CD4-positive, CD25-positive, alpha-beta regulatory T cell (primary cell): Measurements from ENCODE around the gene TCOF1. TPM values are rescaled to one million over a fixed set of nuclear protein-coding genes. Genes with fewer than 3 reads are reported as not detected.

Experiments used
- ATAC-seq, 2 donors: fragments of 150-1000 bp; cut with Tn5 transposase; one replicate each; pipeline ENCODE4 v1.10.0; 2021; ENCODE audit warnings: low read depth in 2 of 2, moderate number of reproducible peaks in 2 of 2, moderate library complexity in 1 of 2
- DNase-seq, 3 donors: peaks; one replicate each; pipeline versions ENCODE4 v3.0.0 to v3.0.0-alpha.2; 2012 to 2022; ENCODE audit warnings: mixed read lengths in 1 of 3
- H3K27ac ChIP-seq: one replicate; pipeline ENCODE4 v1.7.0; 2013; ENCODE audit warnings: mild to moderate bottlenecking, low read length; ENCODE audit not compliant: insufficient read depth, poor library complexity, severe bottlenecking
- H3K27me3 ChIP-seq: one replicate; pipeline ENCODE4 v1.7.0; 2013; ENCODE audit warnings: low read length; ENCODE audit not compliant: control insufficient read depth, insufficient read depth
- H3K36me3 ChIP-seq: one replicate; pipeline ENCODE4 v1.7.0; 2013; ENCODE audit warnings: mild to moderate bottlenecking, low read length, moderate library complexity; ENCODE audit not compliant: control insufficient read depth, insufficient read depth
- H3K4me1 ChIP-seq: 2 replicates; pipeline ENCODE4 v1.7.0; 2013; ENCODE audit warnings: mild to moderate bottlenecking, low read length; ENCODE audit not compliant: insufficient read depth, control insufficient read depth, poor library complexity, severe bottlenecking
- H3K4me3 ChIP-seq: one replicate; pipeline ENCODE4 v1.7.0; 2013; ENCODE audit warnings: low read depth, mild to moderate bottlenecking, low read length, moderate library complexity
- H3K9me3 ChIP-seq, 2 experiments: 1 replicate in 1 of 2; 2 replicates in 1 of 2; pipeline ENCODE4 v1.7.0; 2013; ENCODE audit warnings: low read length in 2 of 2, mild to moderate bottlenecking in 1 of 2, moderate library complexity in 1 of 2; ENCODE audit not compliant: control insufficient read depth in 2 of 2
- H3K27ac Mint-ChIP-seq, 3 donors: one replicate each; pipeline ENCODE4 v1.8.0; 2020 to 2022; ENCODE audit warnings: mild to moderate bottlenecking in 3 of 3, mixed read lengths in 3 of 3, moderate library complexity in 2 of 3
- H3K27me3 Mint-ChIP-seq: one replicate; pipeline ENCODE4 v1.8.0; 2022; ENCODE audit warnings: mild to moderate bottlenecking, mixed read lengths
- H3K36me3 Mint-ChIP-seq: one replicate; pipeline ENCODE4 v1.8.0; 2020; ENCODE audit warnings: mixed read lengths
- H3K4me1 Mint-ChIP-seq, 4 donors: one replicate each; pipeline ENCODE4 v1.8.0; 2020 to 2022; ENCODE audit warnings: mixed read lengths in 4 of 4, mild to moderate bottlenecking in 1 of 4
- H3K4me3 Mint-ChIP-seq, 4 donors: one replicate each; pipeline ENCODE4 v1.8.0; 2020 to 2022; ENCODE audit warnings: mild to moderate bottlenecking in 4 of 4, mixed read lengths in 4 of 4, moderate library complexity in 3 of 4
- H3K9me3 Mint-ChIP-seq, 7 donors: one replicate each; pipeline ENCODE4 v1.8.0; 2020 to 2022; ENCODE audit warnings: mixed read lengths in 7 of 7, mild to moderate bottlenecking in 3 of 7, moderate library complexity in 2 of 7
- polyA plus RNA-seq, 4 donors: library from polyadenylated mRNA; unstranded; fragments of 300-500 nt; fragmentation: Illumina TruSeq; gene quantifications; one replicate each; pipeline ENCODE4 v1.2.3, GENCODE V29; 2021
- total RNA-seq: library from RNA; stranded (reverse); gene quantifications from one replicate; pipeline ENCODE4 v1.2.3, GENCODE V29; 2022

Gene TCOF1, protein sequence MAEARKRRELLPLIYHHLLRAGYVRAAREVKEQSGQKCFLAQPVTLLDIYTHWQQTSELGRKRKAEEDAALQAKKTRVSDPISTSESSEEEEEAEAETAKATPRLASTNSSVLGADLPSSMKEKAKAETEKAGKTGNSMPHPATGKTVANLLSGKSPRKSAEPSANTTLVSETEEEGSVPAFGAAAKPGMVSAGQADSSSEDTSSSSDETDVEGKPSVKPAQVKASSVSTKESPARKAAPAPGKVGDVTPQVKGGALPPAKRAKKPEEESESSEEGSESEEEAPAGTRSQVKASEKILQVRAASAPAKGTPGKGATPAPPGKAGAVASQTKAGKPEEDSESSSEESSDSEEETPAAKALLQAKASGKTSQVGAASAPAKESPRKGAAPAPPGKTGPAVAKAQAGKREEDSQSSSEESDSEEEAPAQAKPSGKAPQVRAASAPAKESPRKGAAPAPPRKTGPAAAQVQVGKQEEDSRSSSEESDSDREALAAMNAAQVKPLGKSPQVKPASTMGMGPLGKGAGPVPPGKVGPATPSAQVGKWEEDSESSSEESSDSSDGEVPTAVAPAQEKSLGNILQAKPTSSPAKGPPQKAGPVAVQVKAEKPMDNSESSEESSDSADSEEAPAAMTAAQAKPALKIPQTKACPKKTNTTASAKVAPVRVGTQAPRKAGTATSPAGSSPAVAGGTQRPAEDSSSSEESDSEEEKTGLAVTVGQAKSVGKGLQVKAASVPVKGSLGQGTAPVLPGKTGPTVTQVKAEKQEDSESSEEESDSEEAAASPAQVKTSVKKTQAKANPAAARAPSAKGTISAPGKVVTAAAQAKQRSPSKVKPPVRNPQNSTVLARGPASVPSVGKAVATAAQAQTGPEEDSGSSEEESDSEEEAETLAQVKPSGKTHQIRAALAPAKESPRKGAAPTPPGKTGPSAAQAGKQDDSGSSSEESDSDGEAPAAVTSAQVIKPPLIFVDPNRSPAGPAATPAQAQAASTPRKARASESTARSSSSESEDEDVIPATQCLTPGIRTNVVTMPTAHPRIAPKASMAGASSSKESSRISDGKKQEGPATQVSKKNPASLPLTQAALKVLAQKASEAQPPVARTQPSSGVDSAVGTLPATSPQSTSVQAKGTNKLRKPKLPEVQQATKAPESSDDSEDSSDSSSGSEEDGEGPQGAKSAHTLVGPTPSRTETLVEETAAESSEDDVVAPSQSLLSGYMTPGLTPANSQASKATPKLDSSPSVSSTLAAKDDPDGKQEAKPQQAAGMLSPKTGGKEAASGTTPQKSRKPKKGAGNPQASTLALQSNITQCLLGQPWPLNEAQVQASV (N-terminal part only)
- total RNA-seq = 58.3 TPM
- 1 to 10 TPM; 2.7 to 5.6 (median 3.4) TPM for polyA plus RNA-seq

DNA sequence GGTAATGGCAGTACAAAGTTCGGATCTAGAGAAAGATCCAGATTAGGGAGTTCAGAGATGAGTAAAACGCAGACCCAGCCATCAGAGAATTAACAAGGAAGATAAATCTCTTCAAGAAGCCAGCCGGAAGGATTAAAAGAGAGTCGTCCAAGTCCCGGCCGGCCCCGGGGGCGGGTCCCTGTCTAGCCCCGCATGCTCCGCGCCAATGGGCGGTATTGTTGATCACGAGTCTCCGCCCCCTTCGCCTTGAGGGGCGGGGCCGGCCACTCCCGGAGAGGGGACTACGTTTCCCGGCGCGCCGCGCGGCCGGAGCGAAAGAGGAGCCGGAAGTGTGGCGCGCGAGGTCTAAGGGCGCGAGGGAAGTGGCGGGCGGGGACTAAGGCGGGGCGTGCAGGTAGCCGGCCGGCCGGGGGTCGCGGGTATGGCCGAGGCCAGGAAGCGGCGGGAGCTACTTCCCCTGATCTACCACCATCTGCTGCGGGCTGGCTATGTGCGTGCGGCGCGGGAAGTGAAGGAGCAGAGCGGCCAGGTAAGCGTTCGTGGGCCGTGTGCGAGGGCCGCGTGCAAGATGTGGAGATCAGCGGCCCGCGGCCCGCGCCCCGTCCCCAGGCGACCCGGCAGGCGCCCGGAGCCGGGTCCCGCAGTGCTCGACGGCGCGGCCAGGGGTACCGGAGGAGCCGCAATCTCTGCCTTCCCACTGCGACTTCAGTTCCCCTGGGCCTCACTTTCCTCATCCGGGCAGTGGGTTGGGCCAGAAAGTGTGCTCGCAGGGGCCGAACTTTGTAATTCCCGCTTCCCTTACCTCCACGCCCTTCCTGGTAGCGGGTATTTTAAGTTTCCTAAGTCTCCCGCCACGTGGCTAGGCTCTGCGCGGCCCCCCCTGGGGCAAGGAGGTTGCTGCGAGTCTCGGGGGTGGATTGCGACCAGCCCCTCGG lies at the start of gene TCOF1:
Gene TCOF1, plus strand, starts transcription at position 372 of the 935 bp plus-strand sequence. Its CDS starts 50 bp downstream, at position 422.
- H3K27me3 ChIP-seq = no peaks in the 10 kb centered on the region
- H3K9me3 ChIP-seq = no peaks in the 10 kb centered on the region
- peak within 1 kb of the TSS; percentile 82 to 94 (median 90) for H3K4me3 Mint-ChIP-seq
- H3K36me3 ChIP-seq = peaks cover 21% of the 10 kb centered on the region
- H3K4me1 Mint-ChIP-seq = peaks cover 11 to 47% (median 28%) of the 10 kb centered on the region in 4 donors
- H3K27ac ChIP-seq = peak within 1 kb of the TSS; percentile 73
- DNase-seq (peak; percentile 95 to 98 (median 97)), ATAC-seq (peak; percentile 98 to 99)
- H3K9me3 Mint-ChIP-seq = no peaks in the 10 kb centered on the region
- peaks cover 26% of the 10 kb centered on the region for H3K4me1 ChIP-seq
- peak within 1 kb of the TSS; percentile 77 to 94 (median 86) for H3K27ac Mint-ChIP-seq
- no peaks in the 10 kb centered on the region for H3K27me3 Mint-ChIP-seq
- H3K36me3 Mint-ChIP-seq = peaks cover 15% of the 10 kb centered on the region
- H3K4me3 ChIP-seq = peak within 1 kb of the TSS; percentile 84

DNA sequence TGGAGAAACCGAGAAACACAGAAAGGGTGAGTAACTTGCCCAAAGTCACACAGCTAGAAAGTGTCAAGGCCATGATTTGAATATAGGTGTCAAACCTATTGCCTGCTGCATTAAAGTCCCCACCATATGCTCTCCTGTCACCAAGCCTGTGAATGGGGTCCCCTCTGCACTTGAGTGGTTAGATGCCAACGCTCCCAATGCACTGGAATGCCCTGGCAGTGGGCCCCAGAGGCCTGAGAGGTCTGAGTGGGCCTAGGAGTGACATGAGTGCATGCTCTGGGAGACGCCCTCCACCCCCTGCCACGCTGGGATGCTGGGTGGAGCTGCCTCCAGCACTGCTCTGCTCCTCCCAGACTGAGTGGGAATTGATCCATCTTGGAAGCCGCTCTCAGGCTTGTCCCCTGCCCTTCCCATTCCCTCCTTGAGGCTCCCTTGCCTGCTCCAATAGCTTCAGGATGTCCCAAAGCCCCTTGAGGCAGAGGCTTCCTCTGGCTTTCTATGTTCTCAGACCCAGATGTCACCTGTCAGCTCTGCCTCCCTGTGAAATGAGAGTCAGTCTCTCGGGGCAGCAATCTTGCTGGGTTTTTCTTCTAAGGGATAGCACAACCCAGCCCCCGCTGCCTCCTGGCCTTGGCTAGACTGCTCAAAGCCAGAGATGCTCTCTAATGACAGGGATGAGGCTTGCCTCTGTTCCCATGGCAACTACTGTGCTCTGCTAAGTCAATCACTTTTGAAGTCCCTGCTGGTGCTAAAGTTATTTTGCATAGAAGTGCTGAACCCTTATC lies 48.2 kb upstream of the TCOF1 start:
- Mint-ChIP-seq H3K36me3 (no peaks in the 10 kb centered on the region), H3K4me3 (no peak overlapping the region), H3K27ac (no peak overlapping the region), H3K27me3 (peaks cover 20% of the 10 kb centered on the region), H3K4me1 (no peaks in the 10 kb centered on the region), H3K9me3 (peaks cover 0 to 3% (median 0%) of the 10 kb centered on the region in 7 donors)
- Histone ChIP-seq H3K4me3 (no peak overlapping the region), H3K4me1 (no peaks in the 10 kb centered on the region), H3K27ac (no peak overlapping the region), H3K27me3 (peaks cover 7% of the 10 kb centered on the region), H3K36me3 (no peaks in the 10 kb centered on the region), H3K9me3 (no peaks in the 10 kb centered on the region)
- no peak for ATAC-seq
- DNase-seq = peak in 1 of 3 donors; percentile 5

- no peaks in the 10 kb centered on the region for H3K36me3 ChIP-seq
- peaks cover 7% of the 10 kb centered on the region for H3K27me3 ChIP-seq
- H3K27ac ChIP-seq = no peak overlapping the region
- no peak overlapping the region for H3K4me3 Mint-ChIP-seq
- no peak for ATAC-seq
- no peaks in the 10 kb centered on the region for H3K9me3 ChIP-seq
- H3K4me1 ChIP-seq = no peaks in the 10 kb centered on the region
- H3K9me3 Mint-ChIP-seq = peaks cover 0 to 3% (median 0%) of the 10 kb centered on the region in 7 donors
- H3K4me1 Mint-ChIP-seq = no peaks in the 10 kb centered on the region
- H3K36me3 Mint-ChIP-seq = no peaks in the 10 kb centered on the region
- peaks cover 25% of the 10 kb centered on the region for H3K27me3 Mint-ChIP-seq
- DNase-seq = no peak
- H3K27ac Mint-ChIP-seq = no peak overlapping the region
- H3K4me3 ChIP-seq = no peak overlapping the region
These were observed 47.6 kb upstream of the TCOF1 start for GRCh38 chr5:150309886-150310239.

- no peaks in the 10 kb centered on the region for H3K36me3 Mint-ChIP-seq
- H3K4me3 Mint-ChIP-seq = no peak overlapping the region
- H3K4me1 Mint-ChIP-seq = no peaks in the 10 kb centered on the region
These were observed 47.3 kb upstream of the TCOF1 start for GRCh38 chr5:150310246-150310645.

DNA sequence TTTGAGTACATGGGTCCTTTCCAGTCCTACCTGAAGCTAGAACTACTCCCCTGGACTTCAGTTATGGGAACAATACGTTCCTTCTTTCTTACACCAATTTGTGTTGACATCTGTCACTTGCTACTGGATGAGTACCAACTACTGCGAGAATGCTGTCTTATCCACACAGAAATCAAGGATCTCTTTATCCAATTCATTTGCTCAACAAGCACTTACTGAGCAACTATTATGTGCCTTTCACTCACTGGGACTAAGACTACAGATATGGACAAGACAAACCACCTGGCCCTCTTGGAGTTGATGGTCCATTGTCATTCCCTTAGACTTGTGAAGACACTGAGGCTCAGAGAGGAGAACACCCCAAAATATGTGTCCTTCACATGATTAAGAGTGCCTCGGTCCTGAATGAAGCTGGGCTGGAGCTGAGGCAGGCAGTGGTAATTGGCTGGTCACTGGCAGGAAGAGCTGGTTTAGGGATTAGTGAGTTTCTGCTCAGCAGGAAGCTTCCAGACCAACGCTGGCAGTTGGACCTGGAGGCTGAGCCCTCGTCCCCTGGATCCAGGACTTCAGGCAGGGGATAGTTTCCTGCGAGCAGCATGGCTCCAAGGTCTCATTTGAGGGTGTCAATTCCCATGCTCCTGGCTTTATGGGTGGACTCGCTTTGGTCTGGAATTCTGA lies 46.3 kb upstream of the TCOF1 start:
- ATAC-seq = no peak
- Mint-ChIP-seq H3K27me3 (peaks cover 26% of the 10 kb centered on the region), H3K36me3 (no peaks in the 10 kb centered on the region), H3K9me3 (peaks cover 0 to 3% (median 0%) of the 10 kb centered on the region in 7 donors), H3K4me3 (no peak overlapping the region), H3K27ac (no peak overlapping the region), H3K4me1 (no peaks in the 10 kb centered on the region)
- H3K4me1 ChIP-seq = no peaks in the 10 kb centered on the region
- peaks cover 3% of the 10 kb centered on the region for H3K27me3 ChIP-seq
- no peak for DNase-seq
- no peak overlapping the region for H3K27ac ChIP-seq
- H3K9me3 ChIP-seq = no peaks in the 10 kb centered on the region
- H3K36me3 ChIP-seq = no peaks in the 10 kb centered on the region
- H3K4me3 ChIP-seq = no peak overlapping the region

More at GRCh38 chr5:150310246-150310645, 47.3 kb upstream of the TCOF1 start:
- Histone ChIP-seq H3K27me3 (peaks cover 5% of the 10 kb centered on the region), H3K36me3 (no peaks in the 10 kb centered on the region), H3K4me3 (no peak overlapping the region), H3K4me1 (no peaks in the 10 kb centered on the region), H3K27ac (no peak overlapping the region), H3K9me3 (no peaks in the 10 kb centered on the region)
- ATAC-seq = no peak
- peaks cover 25% of the 10 kb centered on the region for H3K27me3 Mint-ChIP-seq
- peaks cover 0 to 3% (median 0%) of the 10 kb centered on the region in 7 donors for H3K9me3 Mint-ChIP-seq
- no peak overlapping the region for H3K27ac Mint-ChIP-seq
- DNase-seq = no peak

- DNase-seq = no peak
- no peaks in the 10 kb centered on the region for H3K4me1 Mint-ChIP-seq
- H3K27ac Mint-ChIP-seq = no peak overlapping the region
- no peaks in the 10 kb centered on the region for H3K9me3 Mint-ChIP-seq
- Histone ChIP-seq H3K9me3 (no peaks in the 10 kb centered on the region), H3K27me3 (peaks cover 3% of the 10 kb centered on the region), H3K27ac (no peak overlapping the region), H3K4me1 (no peaks in the 10 kb centered on the region), H3K36me3 (no peaks in the 10 kb centered on the region), H3K4me3 (no peak overlapping the region)
- no peak overlapping the region for H3K4me3 Mint-ChIP-seq
- peaks cover 23% of the 10 kb centered on the region for H3K27me3 Mint-ChIP-seq
- no peaks in the 10 kb centered on the region for H3K36me3 Mint-ChIP-seq
- ATAC-seq = no peak
These were observed 45.0 kb upstream of the TCOF1 start for GRCh38 chr5:150312518-150312917.
